GM18909 (cell line): ENCODE data around the gene KRABD2.
"Not testable (repeated sequence)": the region's sequence is repeated elsewhere in the genome, so short reads cannot be mapped to it uniquely, and the experiment has no call there.

Experiments used
- ATAC-seq: cut with Tn5 transposase; IDR thresholded peaks from one replicate; pipeline ENCODE4 v1.9.1; 2021; ENCODE audit warnings: mild to moderate bottlenecking; ENCODE audit not compliant: unreplicated experiment, poor library complexity

The KRABD2 gene

GRCh38 chr17:8376271-8377067 lies at the start of gene KRABD2:
Gene KRABD2 (minus strand): TSS chr17:8376704.
- ATAC-seq = peak; percentile 90

DNA sequence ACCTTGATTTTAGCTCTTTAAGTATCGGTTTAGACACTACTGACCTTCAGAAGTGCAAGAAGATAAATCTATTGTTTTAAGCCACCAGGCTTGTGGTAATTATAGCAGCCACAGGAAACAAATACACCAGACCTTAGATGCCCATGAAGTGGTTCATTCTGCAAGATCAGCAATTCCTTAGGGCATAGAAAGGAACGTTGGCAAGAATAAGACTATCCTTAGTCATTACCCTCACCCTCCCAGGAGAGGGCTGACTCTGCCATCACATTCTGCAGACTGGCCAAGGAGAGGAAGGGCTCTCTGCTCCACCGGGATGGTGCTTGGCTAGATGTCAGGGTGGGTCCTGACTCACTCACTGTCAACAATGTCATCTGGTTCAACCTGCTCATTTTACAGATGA lies 45.1 kb upstream of the KRABD2 start:
- no peak for ATAC-seq

DNA sequence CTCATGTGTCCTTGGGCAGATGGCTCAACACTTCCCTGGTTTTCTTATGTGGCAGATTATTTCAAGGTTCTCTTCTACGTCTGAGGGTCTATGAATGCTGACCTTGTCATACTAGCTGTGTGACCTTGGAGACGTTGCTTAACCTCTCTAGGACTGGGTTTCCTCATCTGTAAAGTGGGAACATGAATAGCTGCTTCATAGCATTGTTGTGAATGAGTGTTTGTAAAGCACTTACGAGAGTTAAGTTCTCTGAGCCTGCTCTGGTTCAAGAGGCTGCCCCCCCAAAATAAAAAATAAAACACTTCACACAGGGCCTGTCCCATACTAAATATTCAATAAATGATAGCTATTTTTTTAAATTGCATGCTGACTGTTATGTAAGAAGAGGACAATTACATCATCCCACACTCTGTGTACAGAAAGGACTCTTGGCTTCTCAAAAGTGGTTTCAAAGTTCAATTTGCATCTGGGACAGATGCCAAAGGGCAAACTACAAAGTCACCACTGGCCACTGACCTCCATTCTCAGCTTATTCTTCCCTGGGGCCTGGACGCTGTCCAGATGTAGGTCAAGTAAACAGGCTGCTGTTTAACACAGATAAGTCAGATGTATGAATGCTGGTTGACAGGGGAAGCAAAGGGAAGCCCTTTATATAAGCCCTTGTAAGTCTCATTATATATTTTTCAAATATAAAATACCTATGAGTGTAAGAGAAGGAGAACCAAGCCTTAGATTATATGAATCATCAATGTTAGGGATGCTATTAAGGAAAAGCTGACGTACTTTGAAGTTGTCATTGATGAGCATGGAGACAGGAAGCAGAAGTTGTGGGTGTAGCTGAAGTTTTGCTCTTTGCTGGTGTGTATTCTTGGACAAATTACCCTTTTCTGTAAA lies 43.8 kb upstream of the KRABD2 start:
- no peak for ATAC-seq

GRCh38 chr17:8419305-8419704 lies 42.8 kb upstream of the KRABD2 start:
- no peak for ATAC-seq

- no peak for ATAC-seq
These were observed 42.0 kb upstream of the KRABD2 start for GRCh38 chr17:8418471-8418870.

DNA sequence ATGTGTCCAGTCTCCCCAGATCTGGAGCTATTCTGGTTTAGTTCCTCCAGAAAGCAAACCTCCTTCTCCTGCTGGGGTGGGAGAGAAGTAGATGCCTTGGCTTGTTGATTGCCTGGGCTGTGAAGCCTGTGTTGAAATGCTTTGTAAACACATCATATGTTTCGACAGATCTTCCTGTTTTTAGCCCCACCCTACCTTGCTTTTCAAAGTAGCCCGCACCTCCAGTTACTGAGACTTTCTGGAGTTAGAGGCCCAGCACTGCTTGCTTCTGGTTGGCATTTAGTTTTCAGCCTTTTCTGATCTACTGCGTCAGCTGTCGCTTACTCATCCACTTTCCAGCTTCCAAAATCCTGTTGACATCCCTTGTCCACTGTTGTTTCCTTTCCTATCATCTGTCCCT lies 41.3 kb upstream of the KRABD2 start:
- ATAC-seq = no peak

GRCh38 chr17:8413938-8414337 lies 37.4 kb upstream of the KRABD2 start:
- no peak for ATAC-seq

GRCh38 chr17:8413328-8413727 lies 36.8 kb upstream of the KRABD2 start:
- no peak for ATAC-seq

DNA sequence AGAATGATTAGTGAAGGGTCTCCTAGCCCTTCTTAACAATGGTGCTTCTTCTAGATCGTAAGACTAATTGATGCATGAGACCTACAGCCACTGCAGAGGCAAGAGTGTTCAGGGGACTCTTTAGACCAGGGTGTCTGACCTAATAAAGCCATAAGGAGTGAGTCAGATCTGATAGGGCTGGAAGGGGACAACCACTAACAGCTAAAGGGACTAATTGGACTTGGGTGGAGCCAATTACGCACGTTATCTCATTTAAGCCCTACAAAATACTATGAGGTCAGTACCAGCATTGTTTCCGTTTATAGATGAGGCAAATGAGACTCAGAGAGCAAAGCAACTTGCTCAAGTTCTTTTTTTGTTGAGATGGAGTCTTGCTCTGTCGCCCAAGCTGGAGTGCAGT lies 35.6 kb upstream of the KRABD2 start:
- ATAC-seq = no peak

GRCh38 chr17:8410883-8411238 lies 34.4 kb upstream of the KRABD2 start:
- no peak for ATAC-seq

DNA sequence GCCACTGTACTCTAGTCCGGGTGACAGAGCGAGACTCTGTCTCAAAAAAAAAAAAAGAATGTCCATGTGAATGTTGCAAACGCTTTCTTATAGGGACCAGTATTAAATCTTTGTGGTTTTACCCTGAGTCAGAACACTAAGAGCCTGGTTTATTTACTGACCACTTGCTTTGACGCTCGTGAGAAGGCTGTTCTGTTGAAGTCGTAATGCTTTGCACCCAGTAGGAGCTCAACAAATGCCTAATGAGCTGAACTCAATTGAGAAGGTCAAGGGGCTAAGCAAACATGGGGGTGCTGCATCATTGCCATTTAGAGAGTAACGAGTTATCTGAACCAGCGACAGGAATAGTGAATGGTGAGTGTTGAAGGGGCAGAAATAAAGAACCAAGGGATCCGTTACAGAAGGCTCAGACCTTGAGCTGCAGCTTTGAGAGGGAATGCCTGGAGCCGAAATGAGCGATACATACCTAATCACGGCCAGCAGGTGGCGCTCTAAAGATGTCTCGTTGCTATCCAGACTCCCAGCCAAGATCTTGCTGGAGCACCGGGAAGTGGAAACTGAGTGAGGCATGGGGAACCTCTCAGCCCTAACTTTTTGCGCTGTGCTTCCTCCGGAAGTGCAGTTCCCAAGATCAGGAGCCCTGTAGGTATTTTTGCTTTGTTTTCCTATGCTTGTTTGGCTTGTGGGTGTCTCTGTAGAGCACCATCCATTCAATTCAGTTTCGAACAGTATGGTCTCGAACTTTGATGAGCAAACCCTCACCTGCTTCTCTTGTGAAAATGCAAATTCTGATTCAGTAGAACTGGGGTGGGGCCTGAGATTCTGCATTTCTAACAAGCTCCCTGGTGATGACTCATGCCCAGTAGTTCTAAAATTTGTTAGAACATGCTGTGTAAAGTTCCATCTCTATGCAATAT lies 33.7 kb upstream of the KRABD2 start:
- no peak for ATAC-seq

DNA sequence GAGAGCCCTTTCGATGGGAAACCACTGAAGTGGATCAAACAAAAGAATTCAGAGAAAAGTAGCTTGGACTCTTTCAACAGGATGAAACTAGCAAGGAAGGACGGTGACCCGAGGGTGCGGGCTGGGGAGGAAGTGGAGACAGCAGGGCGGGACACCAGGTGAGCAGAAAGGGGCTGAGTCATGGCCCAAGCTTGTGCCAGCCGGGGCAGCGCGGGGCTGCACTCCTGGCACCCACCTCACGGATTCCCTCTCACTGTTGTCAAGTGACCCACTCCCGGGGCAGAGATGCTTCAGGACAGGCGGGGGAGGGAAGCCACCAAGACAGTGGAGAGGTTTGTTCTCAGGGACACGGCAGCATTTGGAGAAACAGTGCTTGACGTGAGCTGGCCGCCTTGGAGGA lies 31.9 kb upstream of the KRABD2 start:
- no peak for ATAC-seq

DNA sequence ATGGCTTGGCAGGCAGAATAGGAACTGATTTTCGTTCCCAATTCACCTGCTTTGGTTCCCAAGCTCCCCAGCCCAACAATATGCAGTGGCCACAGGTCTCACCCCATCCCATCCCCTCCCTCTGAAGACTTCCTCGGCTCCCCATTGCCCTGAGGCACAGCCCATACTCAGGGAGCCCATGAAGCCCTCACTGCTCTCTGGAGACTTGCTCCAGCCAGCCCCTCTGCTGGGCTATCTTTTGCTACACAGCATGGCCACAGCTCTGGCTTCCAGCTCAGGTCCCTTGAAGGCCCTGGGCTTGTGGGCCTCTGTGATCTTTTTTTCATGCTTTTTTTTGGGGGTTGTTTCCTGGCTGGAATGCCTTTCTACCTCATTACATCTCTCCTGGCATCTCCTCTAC lies 29.7 kb upstream of the KRABD2 start:
- no peak for ATAC-seq

DNA sequence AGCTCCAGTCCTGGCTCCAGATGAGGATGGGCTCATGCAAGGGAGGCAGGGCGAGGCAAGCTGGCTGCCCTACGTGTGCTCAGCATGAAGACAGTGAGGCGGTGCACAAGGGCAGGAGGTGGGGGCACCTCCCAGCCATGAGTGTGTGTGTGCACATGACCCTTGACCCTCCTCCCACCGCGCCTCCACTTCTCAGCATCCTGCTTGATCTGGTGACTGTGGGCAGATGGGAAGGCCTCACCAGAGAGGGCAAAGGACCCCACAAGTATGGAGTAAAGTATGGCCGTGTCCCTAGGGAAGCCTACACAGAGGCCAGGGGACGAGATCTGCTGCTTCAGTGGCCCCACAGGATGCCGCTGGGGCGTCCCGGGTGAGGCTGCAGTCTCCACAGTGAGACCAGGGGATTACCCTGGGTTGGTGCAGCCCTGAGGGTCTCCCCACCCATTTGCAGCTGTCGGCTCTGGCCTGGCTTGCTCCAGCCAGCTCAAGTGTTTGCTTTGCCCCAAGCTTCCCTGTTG lies 29.1 kb upstream of the KRABD2 start:
- no peak for ATAC-seq

GRCh38 chr17:8402921-8403536 lies 26.5 kb upstream of the KRABD2 start:
- no peak for ATAC-seq

GRCh38 chr17:8401107-8401506 lies 24.6 kb upstream of the KRABD2 start:
- no peak for ATAC-seq

DNA sequence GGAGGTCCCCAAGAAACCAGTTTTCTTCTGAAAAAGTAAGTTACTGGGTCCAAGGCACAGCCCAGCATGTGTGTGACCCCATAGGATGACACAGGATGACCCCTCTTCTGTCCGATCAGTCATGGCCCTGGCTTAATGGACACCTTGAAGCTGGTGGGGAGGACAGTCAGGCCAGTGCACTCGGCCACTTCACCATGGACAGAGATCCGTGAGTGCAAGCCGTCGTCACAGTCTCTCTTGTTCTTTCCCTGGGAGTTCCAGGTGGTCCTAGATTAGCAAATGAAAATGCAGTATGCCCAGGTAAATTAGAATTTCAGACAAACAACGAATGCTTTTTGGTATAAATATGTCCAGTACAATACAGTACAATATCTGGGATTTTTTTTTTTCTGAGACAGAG lies 22.5 kb upstream of the KRABD2 start:
- no peak for ATAC-seq

- no peak for ATAC-seq
These were observed 21.1 kb upstream of the KRABD2 start, which contains the start of gene RNF222 for GRCh38 chr17:8397636-8398035. Gene RNF222 (minus strand): TSS chr17:8397827. CDS start chr17:8393461, 4,366 bp downstream.

- not testable (repeated sequence) for ATAC-seq
These were observed 18.0 kb upstream of the KRABD2 start for GRCh38 chr17:8394497-8394896.
